Measurements from ENCODE around the gene SCAMP2. TPM values are rescaled to one million over a fixed set of nuclear protein-coding genes. Genes with fewer than 3 reads are reported as not detected.

The SCAMP2 gene
- total and polyA plus RNA-seq, 2 of the 13 experiments (the other 11 are each of a cell fraction or from before 2014, with no cell fraction given) = 34.8 to 121 TPM

- TF ChIP-seq SP4 (CRISPR knock-in tag; IDR thresholded peaks at IDR 0.05) (peak; percentile 68; the same call in 1 of the 2 replicates), RBM39 (IDR thresholded peaks at IDR 0.05; ENCODE audit: low read depth, low read length, poor library complexity, severe bottlenecking) (peak; percentile 40), ZNF256 (CRISPR knock-in tag; conservative IDR thresholded peaks at IDR 0.05) (no peak), RARA (CRISPR knock-in tag; IDR thresholded peaks at IDR 0.05) (no peak), ZNF550 (CRISPR knock-in tag; IDR thresholded peaks at IDR 0.05; ENCODE audit: borderline replicate concordance) (no peak), REST (IDR thresholded peaks at IDR 0.05; ENCODE audit: borderline replicate concordance in 1 of 2, low read depth in 1 of 2, low read length in 2 of 2) (no peak), IRF9 (CRISPR knock-in tag; IDR thresholded peaks at IDR 0.05; ENCODE audit: borderline replicate concordance) (peak; percentile 62; the same call in 1 of the 2 replicates), ZBTB21 (CRISPR knock-in tag; IDR thresholded peaks at IDR 0.05) (no peak), HNRNPK (IDR thresholded peaks at IDR 0.05; ENCODE audit: low read depth, low read length, poor library complexity, severe bottlenecking) (no peak), TBX2 (CRISPR knock-in tag; IDR thresholded peaks at IDR 0.05; ENCODE audit: borderline replicate concordance) (peak; percentile 63), ZNF570 (CRISPR knock-in tag; IDR thresholded peaks at IDR 0.05; ENCODE audit: borderline replicate concordance) (no peak), CREBL2 (CRISPR knock-in tag; IDR thresholded peaks at IDR 0.05; ENCODE audit: borderline replicate concordance) (0 out of 2 replicates have a peak, but pooled peaks have one; percentile 66), TAF1 (CRISPR knock-in tag; IDR thresholded peaks at IDR 0.05) (no peak; the same call in 1 of the 2 replicates), HNF1A (IDR thresholded peaks at IDR 0.05; ENCODE audit: low read depth) (no peak), HNF1A (CRISPR knock-in tag; IDR thresholded peaks at IDR 0.05; ENCODE audit: borderline replicate concordance) (0 out of 2 replicates have a peak, but pooled peaks have one; percentile 7)
- TF ChIP-seq, protein P1, sequence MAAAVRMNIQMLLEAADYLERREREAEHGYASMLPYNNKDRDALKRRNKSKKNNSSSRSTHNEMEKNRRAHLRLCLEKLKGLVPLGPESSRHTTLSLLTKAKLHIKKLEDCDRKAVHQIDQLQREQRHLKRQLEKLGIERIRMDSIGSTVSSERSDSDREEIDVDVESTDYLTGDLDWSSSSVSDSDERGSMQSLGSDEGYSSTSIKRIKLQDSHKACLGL (CRISPR knock-in tag; IDR thresholded peaks at IDR 0.05) = peak; percentile 53
- TF ChIP-seq, protein P2, sequence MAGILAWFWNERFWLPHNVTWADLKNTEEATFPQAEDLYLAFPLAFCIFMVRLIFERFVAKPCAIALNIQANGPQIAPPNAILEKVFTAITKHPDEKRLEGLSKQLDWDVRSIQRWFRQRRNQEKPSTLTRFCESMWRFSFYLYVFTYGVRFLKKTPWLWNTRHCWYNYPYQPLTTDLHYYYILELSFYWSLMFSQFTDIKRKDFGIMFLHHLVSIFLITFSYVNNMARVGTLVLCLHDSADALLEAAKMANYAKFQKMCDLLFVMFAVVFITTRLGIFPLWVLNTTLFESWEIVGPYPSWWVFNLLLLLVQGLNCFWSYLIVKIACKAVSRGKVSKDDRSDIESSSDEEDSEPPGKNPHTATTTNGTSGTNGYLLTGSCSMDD (CRISPR knock-in tag; IDR thresholded peaks at IDR 0.05) = no peak
These were observed 30.4 kb downstream of the SCAMP2 start, which contains the start of gene ULK3 (continued) for GRCh38 chr15:74842581-74843444.

All from HepG2 (cell line).